ENCODE results near the gene BNIP5.
"Not testable (repeated sequence)": the region's sequence is repeated elsewhere in the genome, so short reads cannot be mapped to it uniquely, and the experiment has no call there.

The BNIP5 gene

DNA sequence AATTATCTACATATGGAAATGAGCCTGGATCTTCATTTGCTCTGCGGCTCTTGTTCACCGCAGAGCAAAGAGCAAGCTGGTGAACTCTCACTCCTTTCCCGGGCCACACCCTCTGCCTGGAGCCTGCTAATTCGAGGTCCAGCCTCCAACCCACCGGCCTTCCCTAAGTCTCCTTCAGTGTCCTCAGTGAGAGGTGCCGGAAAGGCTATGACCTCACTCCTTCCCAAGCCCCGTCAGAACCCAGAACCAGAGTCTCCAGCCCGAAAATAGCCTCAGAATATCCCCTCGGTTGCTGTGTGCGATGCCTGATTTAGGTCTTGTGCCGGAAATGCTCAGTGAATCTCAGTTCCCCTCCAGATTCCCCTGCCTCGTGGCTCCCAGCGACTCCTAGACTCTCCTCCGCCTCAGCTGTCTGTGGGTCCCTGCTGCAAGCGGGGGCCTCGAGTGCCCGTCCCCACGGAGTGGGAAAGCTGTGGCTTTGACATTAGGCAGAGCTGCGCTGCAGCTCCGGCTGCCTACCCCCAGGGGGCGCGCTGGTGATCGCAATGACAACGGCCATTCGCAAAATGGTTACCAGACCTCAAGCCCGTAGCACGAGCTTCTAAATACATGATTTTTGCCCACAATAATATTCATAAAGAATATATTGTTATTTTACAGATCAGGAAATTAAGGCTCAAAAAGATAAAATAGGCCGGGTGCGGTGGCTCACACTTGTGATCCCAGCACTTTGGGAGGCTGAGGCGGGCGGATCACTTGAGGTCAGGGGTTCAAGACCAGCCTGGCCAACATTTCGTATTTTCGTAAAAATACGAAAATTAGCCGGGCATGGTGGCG is 4.1 kb upstream of the BNIP5 start:
- DNase-seq, result no peak

GRCh38 chr6:36340306-36340617 is 3.6 kb upstream of the BNIP5 start:
- DNase-seq, result no peak

- no peak for DNase-seq
Observed at GRCh38 chr6:36339146-36339545, 2.5 kb upstream of the BNIP5 start.

DNA sequence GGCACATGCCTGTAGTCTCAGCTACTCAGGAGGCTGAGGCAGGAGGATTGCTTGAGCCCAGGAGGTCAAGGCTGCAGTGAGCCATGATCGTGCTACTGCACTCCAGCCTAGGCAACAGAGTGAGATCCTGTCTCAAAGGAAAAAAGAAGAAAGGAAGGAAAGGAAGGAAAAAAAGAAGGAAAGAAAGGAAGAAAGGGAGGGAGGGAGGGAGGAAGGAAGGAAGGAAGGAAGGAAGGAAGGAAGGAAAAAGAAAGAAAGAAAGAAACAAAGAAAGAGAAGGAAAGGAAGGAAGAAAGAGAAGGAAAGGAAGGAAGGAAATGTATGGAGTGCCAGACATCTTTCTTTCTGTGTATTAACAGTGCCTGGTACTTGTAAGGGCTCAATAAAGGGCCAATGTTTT is 1.5 kb upstream of the BNIP5 start:
- not testable (repeated sequence) for DNase-seq

- DNase-seq, result no peak
Observed at GRCh38 chr6:36337814-36338213, 1.1 kb upstream of the BNIP5 start.

DNA sequence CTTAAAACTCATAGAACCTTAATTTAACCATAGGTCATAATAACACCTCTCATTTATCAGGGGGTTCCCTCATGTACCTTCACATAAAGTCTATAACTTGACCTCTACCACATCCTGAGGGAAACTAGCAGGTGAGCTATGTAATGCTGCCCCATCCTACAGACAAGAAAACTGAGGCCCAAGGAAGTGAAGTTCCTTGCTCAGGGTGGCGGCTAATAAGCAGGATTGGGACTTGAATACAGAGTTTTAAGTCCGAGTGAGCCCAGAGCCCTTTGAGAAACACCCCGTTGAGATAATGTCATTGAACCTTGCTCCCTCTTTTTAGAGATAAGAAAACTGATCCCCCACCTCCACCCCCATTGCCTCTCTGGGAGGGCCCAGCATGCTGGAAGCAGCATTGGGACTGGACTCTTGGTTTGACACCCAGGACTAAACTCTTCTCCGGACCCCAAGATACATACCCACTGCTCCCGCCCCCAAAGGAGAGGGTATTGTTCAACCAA is 429 bp downstream of the BNIP5 start:
- DNase-seq, result no peak

GRCh38 chr6:36335465-36336207 is 1.1 kb downstream of the BNIP5 start:
- no peak for DNase-seq

- no peak for DNase-seq
Observed at GRCh38 chr6:36334832-36335459, 1.7 kb downstream of the BNIP5 start.

DNA sequence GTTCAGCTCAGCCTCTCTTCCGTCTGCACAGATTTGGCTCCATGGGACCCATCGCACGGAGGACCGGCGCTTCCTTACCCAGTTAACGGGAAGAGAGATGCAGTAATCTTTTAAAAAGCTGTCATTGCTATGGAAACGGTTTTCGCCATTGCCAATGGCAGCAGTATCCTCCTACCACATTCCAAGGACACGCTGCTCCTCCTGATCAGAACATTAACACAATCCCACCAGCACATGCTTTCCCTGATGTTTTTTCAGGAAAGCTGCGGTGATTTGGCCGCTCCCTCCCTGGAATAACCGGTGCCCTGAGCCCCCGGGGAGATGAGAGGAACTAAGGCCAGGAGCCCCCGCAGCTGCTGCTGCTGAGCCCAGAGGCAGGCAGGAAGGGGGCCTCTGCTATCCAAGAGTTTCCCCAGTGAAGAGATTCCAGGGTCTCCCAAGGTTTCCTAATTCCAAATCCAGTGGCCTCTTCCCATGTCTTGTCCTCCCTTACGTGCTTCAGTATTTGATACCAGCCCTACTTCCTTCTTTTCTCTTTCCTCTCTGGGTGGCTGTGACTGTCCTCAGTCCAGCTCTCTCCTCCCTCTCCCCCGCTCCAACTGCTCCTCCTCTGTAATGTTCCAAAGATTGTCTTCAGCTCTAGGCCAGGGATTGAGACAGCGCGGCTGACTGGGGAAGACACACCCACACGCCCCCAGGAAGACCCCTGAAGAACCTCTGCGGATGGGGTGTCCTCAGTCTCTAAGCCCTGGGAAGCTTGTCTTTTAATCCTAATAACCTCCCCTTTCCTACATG is 2.6 kb downstream of the BNIP5 start:
- DNase-seq, result no peak

GRCh38 chr6:36333171-36333895 is 3.4 kb downstream of the BNIP5 start:
- DNase-seq, result no peak

DNA sequence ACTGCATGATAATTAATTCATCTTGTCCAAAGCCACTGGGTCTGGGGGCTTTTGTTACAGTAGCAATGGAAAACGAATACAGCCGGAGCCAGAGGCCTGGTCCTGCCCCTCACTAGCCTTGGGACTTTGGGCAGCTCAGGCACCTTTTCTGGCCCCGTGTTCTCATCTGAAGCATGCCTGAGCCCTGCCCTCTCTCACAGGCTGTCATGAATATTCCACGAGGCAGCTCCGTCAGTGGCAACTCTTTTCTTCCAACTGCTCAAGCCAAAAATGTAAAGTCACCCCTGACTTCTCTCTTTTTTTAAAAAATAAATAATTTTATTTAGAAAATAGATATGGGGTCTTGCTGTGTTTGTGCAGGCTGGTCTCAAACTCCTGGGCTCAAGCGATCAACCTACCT is 5.3 kb downstream of the BNIP5 start:
- no peak for DNase-seq

DNA sequence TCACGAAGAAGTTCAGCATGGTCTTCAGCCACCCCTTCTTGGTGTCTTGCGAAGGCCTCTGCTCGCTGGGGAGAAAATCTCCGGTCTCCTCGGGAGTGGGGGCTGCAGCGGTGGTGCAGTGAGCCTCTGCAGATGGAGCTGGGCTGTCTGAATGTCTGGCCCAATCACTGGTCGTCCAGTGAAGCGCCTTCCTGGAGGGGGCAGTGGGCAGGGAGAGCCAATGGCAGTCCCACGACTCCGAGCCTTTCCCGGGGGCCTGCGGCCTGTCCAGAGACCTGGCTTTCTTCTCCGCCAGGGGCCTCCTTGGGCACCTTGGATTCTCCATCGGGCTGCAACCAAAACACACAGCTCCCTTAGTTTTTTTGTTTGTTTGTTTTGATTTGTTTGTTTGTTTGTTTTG is 6.3 kb downstream of the BNIP5 start:
- no peak for DNase-seq

- no peak for DNase-seq
Observed at GRCh38 chr6:36329798-36330291, 6.8 kb downstream of the BNIP5 start.

GRCh38 chr6:36328600-36328999 is 8.1 kb downstream of the BNIP5 start:
- DNase-seq, result no peak

GRCh38 chr6:36327919-36328236 is 8.8 kb downstream of the BNIP5 start:
- no peak for DNase-seq

DNA sequence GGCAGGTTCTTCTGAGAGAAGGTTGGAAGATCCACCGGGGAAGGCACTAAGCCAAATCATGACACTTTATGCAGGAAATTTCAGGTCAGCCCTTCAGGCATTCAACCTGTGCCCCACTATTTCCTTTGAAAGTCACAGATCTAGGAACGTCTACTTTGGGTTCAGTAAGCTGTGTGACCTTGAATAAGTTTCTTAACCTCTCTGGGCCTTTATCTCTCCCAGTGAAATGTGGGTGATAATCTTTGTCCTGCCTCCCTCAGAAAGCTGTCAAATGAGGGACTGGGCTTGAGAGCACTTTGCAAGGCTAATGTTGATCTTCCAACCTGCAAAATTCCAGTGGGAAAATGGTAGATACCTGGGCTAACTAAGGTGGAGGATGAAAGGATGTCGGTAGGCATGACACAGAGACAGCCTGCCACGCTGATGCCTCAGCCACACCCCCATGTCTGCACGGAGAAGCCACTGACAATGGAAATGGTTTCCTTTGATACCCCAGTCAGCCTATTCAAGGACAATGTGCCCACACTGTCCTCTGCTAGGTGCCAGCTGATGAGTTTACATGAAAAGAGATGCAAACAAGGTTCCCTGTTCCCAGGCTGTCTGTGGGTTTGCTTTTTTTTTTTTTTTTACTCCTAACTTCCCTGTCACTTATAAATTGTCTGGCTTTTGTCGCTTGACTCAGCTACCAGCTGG is 9.3 kb downstream of the BNIP5 start:
- DNase-seq, result no peak

GRCh38 chr6:36326356-36326995 is 10.2 kb downstream of the BNIP5 start:
- DNase-seq, result no peak

DNA sequence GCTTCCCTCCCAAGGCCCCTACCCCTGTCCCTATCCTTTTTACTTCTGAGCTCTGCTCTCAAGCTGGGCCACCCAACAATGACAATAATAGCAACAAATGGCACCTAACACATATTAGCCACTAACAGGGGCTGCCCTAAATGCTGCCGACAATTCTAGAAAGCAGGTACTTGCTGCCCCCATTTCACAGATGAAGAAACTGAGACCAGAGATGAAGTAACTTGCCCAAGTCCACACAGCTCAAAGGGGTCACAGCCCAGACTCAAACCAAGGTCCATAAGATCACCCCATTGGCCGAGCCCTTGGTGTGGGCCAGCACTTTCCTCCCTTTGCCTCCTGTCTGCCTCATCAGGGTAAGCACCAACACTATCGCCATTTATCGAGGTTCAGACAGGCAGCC is 12.0 kb downstream of the BNIP5 start:
- no peak for DNase-seq

GRCh38 chr6:36324191-36324590 is 12.5 kb downstream of the BNIP5 start:
- DNase-seq, result no peak

GRCh38 chr6:36323062-36323461 is 13.6 kb downstream of the BNIP5 start:
- no peak for DNase-seq

- DNase-seq, result no peak
Observed at GRCh38 chr6:36322591-36322990, 14.1 kb downstream of the BNIP5 start.

Measured in NCI-H1436 treated with DMSO at 0.1 percent for 48 hours (cell line).